GM20431 (cell line): ENCODE measurements around the gene GFOD2.

Experiments used
- in situ Hi-C: fragments of 300-500 bp; cut with MseI, MboI; formaldehyde crosslinking; loops from one replicate; pipeline ENCODE4 v1.15.0; 2020; ENCODE audit warnings: low sequenced_read_pairs; ENCODE audit not compliant: unreplicated experiment

Gene GFOD2

GRCh38 chr16:67734731-67735201 is 15.7 kb upstream of the GFOD2 start:
- in situ Hi-C loops = no loop called here

GRCh38 chr16:67733734-67734470 is 14.8 kb upstream of the GFOD2 start:
- in situ Hi-C loops = no loop called here

GRCh38 chr16:67731753-67732095 is 12.6 kb upstream of the GFOD2 start:
- in situ Hi-C loops = no loop called here

- in situ Hi-C loops = no loop called here
These were observed 12.1 kb upstream of the GFOD2 start for GRCh38 chr16:67731071-67731752.

- in situ Hi-C loops = no loop called here
These were observed 11.2 kb upstream of the GFOD2 start for GRCh38 chr16:67730326-67730725.

- in situ Hi-C loops = no loop called here
These were observed 10.6 kb upstream of the GFOD2 start for GRCh38 chr16:67729636-67730248.

- in situ Hi-C loops = no loop called here
These were observed 8.7 kb upstream of the GFOD2 start for GRCh38 chr16:67727521-67728485.

- in situ Hi-C loops = no loop called here
These were observed 7.3 kb upstream of the GFOD2 start for GRCh38 chr16:67726106-67727034.

- in situ Hi-C loops = no loop called here
These were observed 4.8 kb upstream of the GFOD2 start for GRCh38 chr16:67723911-67724305.

GRCh38 chr16:67723151-67723910 is 4.2 kb upstream of the GFOD2 start:
- in situ Hi-C loops = no loop called here

GRCh38 chr16:67720236-67720635 is 1.1 kb upstream of the GFOD2 start:
- in situ Hi-C loops = no loop called here

GRCh38 chr16:67719778-67720144 is 645 bp upstream of the GFOD2 start:
- in situ Hi-C loops = no loop called here

GRCh38 chr16:67718668-67719047 is 458 bp downstream of the GFOD2 start:
- in situ Hi-C loops = no loop called here

- in situ Hi-C loops = no loop called here
These were observed 3.0 kb downstream of the GFOD2 start for GRCh38 chr16:67716097-67716496.

GRCh38 chr16:67714522-67714921 is 4.6 kb downstream of the GFOD2 start:
- in situ Hi-C loops = no loop called here

- in situ Hi-C loops = no loop called here
These were observed 5.4 kb downstream of the GFOD2 start for GRCh38 chr16:67713647-67714273.

GRCh38 chr16:67710607-67711006 is 8.5 kb downstream of the GFOD2 start:
- in situ Hi-C loops = no loop called here

- in situ Hi-C loops = no loop called here
These were observed 10.1 kb downstream of the GFOD2 start for GRCh38 chr16:67709050-67709449.
